ENCODE measurements around the gene RYR1. TPM values are rescaled to one million over a fixed set of nuclear protein-coding genes. Genes with fewer than 3 reads are reported as not detected.
A peak's percentile ranks its signal among the peaks of the same experiment; 100 is the strongest.

RYR1 gene
- total and polyA plus RNA-seq, 2 of the 8 experiments (the other 6 are each of a cell fraction or from before 2014, with no cell fraction given) = 5.8 to 11.8 TPM

DNA sequence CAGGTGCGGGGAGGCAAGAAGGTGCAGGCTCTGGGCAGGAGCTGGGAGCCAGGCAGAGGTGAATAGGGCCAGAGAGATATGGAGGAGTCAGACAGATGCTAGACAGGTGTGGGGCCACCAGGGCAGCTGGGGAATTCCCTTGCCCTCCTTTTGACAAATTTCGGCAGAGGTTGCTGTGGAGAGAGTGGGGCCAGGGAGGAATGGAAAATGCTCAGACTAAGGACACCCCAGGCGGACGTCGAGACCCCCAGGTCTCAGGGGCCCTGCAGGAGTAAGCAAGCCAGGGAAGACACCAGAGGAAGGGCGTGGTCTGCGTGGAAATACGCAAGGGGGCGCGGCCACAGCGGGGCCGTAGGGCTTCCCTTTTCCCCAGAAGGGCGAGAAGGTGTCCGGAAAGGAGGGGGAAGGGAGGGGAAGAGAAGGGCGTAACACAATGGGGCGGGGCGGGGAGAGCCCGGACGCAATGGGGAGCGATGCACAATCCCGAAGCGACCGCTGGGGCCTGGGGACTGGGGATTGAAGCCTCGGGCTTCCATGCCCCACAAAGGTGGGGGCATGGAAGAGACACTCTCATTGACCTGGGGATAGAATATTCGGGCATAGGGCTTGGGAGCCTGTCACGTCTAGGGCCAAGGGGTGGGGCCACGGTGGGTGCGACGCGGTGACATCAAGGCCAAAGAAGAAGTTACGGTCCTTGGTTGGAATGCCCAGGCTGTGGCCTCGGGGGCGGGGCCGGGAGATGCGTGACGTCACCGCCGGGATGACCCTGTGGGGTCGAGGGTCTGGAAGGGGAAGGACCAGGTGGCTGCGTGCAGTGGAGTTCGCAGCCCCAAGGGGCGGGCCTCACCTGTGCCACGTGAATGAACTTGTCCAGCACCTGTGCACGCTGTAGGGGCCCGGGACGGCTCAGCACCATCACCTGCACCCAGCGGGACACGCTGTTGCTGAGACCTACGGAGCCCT is 15.7 kb upstream of the RYR1 start (continued):
- TF ChIP-seq, protein P1, sequence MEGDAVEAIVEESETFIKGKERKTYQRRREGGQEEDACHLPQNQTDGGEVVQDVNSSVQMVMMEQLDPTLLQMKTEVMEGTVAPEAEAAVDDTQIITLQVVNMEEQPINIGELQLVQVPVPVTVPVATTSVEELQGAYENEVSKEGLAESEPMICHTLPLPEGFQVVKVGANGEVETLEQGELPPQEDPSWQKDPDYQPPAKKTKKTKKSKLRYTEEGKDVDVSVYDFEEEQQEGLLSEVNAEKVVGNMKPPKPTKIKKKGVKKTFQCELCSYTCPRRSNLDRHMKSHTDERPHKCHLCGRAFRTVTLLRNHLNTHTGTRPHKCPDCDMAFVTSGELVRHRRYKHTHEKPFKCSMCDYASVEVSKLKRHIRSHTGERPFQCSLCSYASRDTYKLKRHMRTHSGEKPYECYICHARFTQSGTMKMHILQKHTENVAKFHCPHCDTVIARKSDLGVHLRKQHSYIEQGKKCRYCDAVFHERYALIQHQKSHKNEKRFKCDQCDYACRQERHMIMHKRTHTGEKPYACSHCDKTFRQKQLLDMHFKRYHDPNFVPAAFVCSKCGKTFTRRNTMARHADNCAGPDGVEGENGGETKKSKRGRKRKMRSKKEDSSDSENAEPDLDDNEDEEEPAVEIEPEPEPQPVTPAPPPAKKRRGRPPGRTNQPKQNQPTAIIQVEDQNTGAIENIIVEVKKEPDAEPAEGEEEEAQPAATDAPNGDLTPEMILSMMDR (IDR thresholded peaks at IDR 0.05; ENCODE audit: control extremely low read depth in 1 of 3, insufficient read depth in 1 of 3, low read depth in 1 of 3, low read length in 3 of 3) = no peak
- TF ChIP-seq JUN (IDR thresholded peaks at IDR 0.05; ENCODE audit: low read depth, low read length) (no peak), SIN3A (conservative IDR thresholded peaks at IDR 0.05 in 1 of 2, IDR thresholded peaks at IDR 0.05 in 1 of 2; ENCODE audit: low read depth in 1 of 2, low read length in 2 of 2) (no peak; a peak in 1 of 4 replicates), HDAC2 (IDR thresholded peaks at IDR 0.05; ENCODE audit: borderline replicate concordance in 1 of 2, low read depth in 2 of 2, low read length in 2 of 2) (0 out of 4 replicates have a peak, but pooled peaks of 1 of the 2 experiments have one; percentile 18), CHD2 (IDR thresholded peaks at IDR 0.05; ENCODE audit: low read length) (no peak), SP2 (IDR thresholded peaks at IDR 0.05; ENCODE audit: low read length) (no peak), TAF7 (optimal IDR thresholded peaks at IDR 0.05; ENCODE audit: borderline replicate concordance, low read depth, low read length) (no peak), RXRA (IDR thresholded peaks at IDR 0.05; ENCODE audit: insufficient read depth, low read depth, low read length) (no peak), KDM1A (IDR thresholded peaks at IDR 0.05; ENCODE audit: borderline replicate concordance, low read length) (no peak), RFX5 (IDR thresholded peaks at IDR 0.05; ENCODE audit: borderline replicate concordance, low read depth, low read length) (no peak), KDM4A (IDR thresholded peaks at IDR 0.05; ENCODE audit: low read depth, low read length, severe bottlenecking) (peak; percentile 88), TEAD4 (IDR thresholded peaks at IDR 0.05; ENCODE audit: low read depth, low read length) (0 out of 2 replicates have a peak, but pooled peaks have one; percentile 53), POU5F1 (IDR thresholded peaks at IDR 0.05; ENCODE audit: low read depth, low read length) (no peak), EGR1 (IDR thresholded peaks at IDR 0.05; ENCODE audit: borderline replicate concordance, low read depth, low read length) (no peak), FOSL1 (IDR thresholded peaks at IDR 0.05; ENCODE audit: insufficient read depth, low read depth, low read length) (no peak), CBX8 (IDR thresholded peaks at IDR 0.05; ENCODE audit: borderline replicate concordance, low read depth, low read length) (no peak)
- TF ChIP-seq, protein P2, sequence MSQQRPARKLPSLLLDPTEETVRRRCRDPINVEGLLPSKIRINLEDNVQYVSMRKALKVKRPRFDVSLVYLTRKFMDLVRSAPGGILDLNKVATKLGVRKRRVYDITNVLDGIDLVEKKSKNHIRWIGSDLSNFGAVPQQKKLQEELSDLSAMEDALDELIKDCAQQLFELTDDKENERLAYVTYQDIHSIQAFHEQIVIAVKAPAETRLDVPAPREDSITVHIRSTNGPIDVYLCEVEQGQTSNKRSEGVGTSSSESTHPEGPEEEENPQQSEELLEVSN (IDR thresholded peaks at IDR 0.05) = no peak
- TF ChIP-seq, protein P3, sequence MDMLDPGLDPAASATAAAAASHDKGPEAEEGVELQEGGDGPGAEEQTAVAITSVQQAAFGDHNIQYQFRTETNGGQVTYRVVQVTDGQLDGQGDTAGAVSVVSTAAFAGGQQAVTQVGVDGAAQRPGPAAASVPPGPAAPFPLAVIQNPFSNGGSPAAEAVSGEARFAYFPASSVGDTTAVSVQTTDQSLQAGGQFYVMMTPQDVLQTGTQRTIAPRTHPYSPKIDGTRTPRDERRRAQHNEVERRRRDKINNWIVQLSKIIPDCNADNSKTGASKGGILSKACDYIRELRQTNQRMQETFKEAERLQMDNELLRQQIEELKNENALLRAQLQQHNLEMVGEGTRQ (IDR thresholded peaks at IDR 0.05; ENCODE audit: low read length) = peak; percentile 18; the same call in 1 of the 2 replicates
